GM04504 (cell line): ENCODE measurements around the gene DMKN.
"Not testable (repeated sequence)": the region's sequence is repeated elsewhere in the genome, so short reads cannot be mapped to it uniquely, and the experiment has no call there.

Source experiments
- DNase-seq: peaks from one replicate; pipeline ENCODE4 v3.0.0-alpha.2; 2012; ENCODE audit warnings: low read depth

DMKN gene

DNA sequence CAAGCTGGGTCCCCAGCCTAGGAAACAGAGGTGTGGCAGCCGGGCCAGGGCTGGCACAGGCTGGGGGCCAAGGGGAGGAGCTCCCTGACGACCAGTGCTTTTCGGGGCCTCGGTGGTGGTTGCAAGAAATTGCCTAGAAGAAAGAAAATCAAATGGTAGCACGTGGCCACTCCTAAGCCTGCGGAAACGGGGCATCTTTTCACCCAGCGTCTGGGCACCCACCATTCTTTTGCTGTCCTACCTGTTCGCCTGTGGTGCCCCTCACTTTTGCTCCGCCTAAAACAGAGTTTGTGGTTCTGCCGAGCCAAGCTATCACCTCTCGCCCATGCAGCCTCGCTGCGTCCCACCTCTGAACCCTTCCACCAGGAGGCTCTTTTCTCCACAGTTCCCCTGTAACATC is 16.0 kb downstream of the DMKN start:
- no peak for DNase-seq

DNA sequence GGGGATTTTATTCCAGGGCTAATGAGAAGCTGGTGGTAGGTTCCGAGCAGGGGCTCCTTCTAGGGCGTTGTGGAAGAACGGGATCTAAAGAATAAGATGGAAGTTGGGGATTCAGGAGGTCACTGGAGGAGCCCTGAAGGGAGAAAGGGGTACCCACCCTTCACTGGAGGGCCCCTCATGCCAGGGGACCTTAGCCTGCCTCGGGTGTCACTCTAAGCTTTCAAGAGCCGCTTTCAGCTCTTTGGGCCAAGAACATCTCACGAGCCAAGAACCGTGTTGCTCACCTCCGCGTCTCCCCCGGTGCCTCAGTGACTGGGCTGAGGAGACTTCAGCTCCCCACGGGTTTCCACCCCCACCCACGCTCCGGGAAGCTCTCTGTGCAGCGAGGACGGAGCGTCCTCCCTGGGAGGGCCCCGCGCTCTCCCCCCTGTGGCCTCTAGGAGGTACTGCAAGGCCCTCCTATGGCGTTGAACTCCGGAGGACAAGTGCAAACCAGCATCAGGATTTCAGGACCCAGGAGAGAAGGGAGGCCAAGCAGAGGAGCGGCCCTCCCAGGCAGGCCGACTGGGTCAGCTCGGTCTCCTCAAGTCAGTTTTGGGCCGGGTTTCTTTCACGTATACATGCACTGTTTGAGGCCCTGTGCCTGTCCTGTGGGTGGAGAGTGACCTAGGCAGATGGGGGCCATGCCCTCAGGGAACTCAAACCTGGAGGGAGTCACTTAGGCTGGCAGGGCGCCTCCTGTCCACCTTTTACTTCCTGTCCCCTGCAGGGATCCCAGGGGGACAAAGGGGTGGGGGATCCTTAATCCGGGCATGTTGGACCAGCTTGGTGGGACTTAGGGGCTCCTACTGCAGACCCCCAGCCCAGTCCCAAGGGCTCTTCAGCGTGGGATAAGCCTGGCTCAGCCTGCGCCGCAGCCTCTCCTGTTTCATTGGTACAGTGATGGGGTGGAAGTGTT is 18.1 kb downstream of the DMKN start:
- DNase-seq: no peak

DNA sequence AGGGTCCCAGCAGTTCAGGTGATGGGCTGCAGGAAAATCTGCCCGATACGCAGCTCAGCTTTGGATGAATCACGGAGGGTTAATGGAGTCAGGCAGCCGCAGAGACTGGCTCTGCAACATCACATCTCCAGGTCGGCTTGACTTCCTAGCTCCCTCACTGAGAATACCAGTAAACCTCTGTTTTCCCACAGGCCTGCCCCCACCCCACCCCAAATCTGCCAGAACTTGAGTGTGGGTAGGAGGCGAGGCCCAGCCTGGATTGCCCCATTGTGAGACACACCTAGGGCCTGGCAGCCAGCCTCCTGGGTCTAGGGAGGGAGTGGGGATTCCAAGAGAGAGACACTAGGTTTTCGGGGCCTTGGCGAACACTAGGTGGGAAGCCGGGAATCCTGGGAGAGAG is 19.5 kb downstream of the DMKN start:
- no peak for DNase-seq

DNA sequence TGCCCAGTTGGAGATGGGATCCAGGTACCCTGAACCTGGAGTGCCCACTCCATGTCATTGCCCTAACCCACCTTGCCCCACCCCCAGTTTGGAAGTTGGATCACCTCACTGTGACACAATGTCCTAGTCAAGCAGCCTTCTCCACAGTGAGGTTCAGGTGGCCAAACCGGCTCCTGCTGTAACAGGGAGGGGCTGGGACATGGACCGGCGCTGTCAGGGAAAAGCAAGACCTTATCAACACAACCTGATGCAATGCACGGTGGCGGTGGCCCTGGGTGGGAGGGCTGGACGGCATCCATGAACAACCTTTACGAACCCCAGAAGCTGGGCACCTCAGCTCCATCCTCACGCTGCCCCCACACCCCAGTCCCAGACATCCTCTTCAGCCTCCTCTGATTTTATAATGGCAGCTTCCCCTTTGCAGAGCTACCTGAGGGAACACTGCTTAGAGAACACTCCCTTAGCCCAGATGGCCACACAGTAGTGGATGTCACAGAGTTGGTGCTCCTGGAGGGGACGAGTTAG is 21.6 kb downstream of the DMKN start:
- DNase-seq: no peak

DNA sequence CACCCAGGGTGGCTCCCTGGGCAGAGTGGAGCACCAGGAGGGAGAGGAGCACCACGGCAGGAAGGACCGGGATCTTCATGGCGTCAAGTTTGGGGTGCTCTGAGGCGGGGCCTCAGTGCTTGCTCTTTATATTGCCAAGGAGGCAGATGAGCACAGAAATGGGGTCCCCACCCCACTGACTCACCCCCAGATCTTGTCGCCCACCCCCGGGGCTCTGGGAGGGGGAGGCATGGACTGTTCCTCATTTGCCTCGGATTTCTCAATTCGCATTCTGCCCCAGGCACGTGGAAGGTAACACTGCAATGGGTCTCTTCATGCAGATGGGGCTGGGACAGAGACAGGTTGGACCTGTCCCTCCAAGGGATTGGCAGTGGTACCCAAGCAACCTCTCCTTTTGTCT is 23.1 kb downstream of the DMKN start, which contains the start of gene KRTDAP:
Gene KRTDAP, minus strand, starts transcription at position 101 of the 400 bp plus-strand sequence. Its CDS starts 22 bp downstream, at position 79.
- DNase-seq: no peak

DNA sequence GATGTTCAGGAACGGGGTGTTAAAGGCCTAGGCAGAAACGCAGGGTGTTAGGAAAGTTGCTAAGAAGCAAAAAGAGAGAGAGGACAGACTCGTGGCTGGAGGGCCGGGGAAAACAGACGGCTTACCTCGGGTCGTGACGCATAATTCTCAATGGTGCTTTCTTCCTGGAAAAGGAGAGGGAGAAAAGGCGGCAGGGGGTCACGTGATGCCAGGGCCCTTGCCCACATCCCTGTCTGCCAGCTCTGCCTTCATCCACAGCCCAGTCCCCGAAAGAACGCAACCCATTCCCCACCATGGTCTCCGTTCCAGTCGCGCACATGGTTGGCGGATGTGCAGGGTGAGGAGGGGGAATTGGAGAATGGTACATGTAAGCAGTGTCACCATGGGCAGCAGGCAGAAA is 24.8 kb downstream of the DMKN start:
- no peak for DNase-seq

DNA sequence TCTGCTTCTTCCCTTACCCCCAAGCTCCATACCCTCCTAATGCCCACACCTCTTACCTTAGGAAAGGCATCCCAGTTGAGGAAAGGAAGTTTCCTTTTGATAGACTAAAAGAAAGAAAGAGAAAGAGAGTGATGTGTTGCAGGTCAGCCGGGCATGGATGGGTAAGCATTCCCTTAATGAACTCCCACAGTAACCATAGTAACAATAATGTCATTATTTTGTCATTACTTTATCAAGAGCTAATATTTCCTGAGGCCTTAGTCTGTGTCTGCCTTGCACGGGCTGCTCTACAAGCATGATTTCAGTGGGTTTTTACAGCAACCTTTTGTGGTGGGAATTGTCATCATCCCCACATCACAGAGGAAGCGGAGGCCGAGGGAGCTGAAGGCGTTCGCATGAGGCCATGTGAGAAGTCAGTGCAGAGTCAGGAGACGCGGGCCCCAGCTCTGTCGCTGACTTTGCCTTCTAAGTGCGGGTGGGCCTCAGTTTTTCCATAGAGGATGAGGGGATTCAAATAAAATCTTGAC is 25.7 kb downstream of the DMKN start:
- DNase-seq: no peak

DNA sequence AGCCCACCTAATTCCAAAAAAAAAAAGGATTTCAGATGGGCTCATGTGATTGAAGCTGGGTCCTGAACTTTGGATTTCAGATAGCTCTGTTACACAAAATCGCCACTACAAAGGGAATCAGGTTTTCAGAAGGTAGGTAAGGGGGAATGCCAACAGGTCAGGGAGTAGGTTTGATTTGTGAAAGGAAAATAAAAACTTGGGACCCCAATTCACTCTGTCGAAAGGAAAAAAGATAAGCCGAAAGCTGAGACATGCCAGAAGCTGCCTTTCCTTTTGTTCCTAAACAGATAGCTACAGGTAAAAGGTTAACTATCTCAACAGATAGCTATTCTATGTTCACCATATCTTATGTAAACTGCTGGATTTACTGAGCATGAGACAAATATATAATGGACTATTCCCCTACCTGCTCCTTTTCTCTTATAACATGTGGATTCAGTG is 27.2 kb downstream of the DMKN start:
- no peak for DNase-seq

DNA sequence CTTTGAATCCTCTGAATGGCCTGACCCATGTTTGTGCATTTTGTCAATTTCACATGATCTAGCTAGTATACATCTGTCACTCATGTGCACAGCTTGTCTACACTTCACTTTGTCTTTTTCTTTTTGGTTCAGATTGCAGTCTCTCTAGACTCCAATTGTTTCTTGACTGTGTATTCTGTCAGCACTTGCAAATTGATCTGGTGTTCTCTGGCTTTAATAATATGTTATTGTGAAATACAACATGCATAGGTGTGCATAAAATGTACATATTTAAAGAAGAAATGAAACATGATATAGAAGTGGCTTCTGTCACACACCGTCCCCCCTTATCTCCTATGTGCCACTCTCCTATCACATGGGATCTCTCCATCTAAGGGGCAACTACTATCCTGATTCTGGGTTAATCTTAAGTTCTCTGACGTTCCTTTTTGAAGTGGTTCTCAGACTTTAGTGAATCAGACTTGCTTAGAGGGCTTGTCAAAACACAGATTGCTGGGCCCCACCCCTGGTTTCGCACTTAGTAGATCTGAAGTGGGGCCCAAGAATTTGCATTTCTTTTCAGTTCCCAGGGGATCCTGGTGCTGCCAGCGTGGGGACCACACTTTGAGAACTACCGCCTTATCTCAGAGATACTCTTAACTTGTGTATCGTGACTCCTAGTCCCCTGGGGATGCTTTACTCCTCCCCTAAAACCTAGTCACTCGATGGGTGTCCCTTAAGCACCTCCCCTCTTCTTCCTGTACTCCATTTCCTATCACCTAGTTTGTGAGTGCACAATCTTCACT is 29.0 kb downstream of the DMKN start:
- no peak for DNase-seq

DNA sequence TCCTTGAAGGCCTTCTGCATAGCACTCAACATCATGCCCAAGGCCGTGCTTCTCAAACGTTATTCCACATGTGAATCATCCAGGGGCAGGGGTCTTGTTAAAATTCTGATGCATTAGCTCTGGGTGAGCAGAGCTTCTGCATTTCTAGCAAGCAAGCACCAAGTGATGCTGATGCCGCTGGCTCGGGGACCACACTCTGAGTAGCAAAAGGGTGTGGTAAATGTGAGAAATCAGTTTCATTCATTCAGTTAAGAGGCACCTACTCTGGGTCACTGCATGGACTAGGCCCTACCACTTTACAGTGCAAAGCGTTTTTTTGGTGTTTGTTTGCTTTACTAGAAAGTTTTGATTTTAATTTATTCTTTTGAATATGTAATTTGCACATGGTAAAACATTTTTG is 30.4 kb downstream of the DMKN start:
- DNase-seq: no peak

DNA sequence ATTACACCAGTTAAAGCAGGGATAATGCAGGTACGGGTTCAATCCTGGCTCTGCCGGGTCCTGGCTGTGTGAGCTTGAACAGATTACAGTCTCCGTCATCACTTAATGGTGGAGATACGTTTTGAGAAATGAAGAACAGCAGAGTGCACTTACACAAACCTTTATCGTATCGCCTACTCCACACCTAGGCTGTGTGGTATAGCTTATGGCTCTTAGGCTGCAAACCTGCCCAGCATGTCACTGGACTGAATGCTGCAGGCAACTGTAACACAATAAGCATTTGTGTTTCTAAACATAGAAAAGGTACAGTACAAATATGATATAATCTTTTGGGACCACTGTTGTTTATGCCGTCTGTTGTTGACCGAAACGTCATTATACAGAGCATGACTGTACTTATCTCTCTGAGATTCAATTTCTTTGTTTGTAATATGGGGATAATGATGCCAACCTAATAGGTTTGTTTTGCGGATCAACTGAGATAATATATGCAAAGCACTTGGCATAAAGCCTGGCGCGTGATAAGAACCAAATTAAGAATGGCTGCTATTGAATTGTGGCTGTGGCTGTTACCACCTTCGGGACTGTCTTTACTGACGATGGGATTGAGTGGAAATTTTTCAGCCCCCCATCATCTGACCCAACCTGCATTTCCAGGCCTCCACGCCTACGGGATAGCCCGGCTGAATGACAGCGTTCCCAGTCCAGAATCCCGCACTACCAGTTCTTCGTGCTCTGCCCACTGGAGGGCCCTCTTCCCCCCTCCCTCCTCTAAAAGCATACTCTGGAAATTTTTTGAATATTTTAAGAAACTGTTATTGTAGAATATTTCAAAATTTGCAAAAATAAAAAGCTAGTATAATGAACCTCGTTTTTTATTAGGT is 34.4 kb downstream of the DMKN start:
- no peak for DNase-seq

DNA sequence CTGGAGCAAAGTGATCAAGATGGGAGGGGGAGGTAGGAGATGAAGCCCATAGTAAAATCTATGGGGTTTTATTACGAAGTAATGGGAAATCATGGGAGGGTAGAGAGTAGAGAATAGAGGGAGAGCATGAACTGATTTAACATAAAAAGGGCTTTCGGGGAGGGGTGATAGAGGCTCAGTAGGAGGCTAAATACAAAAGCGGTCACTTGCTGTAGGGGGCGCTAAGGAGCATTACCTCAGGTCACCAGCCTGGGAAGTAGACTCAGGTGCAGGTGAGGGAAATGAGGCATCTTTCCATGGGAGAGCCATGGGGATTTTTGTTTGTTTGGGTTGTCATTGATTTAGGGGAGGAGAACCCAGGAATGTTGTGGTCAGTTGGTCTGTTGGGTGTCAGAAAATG is 37.3 kb downstream of the DMKN start:
- DNase-seq: no peak

DNA sequence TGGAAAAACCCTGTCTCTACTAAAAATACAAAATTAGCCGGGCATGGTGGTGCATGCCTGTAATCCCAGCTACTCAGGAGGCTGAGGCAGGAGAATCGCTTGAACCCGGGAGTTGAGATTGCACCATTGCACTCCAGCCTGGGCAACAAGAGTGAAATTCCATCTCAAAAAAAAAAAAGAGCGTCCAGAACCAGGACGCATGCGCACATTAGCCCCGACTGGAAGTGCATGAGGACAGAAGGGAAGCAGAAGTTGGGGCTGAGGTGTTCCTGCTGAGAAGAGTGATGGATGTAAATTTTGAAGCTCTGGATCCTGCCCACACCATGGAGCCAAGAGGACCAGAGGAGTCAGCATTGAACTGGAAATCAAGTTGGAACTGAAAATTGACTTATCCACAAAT is 38.9 kb downstream of the DMKN start:
- not testable (repeated sequence) for DNase-seq

DNA sequence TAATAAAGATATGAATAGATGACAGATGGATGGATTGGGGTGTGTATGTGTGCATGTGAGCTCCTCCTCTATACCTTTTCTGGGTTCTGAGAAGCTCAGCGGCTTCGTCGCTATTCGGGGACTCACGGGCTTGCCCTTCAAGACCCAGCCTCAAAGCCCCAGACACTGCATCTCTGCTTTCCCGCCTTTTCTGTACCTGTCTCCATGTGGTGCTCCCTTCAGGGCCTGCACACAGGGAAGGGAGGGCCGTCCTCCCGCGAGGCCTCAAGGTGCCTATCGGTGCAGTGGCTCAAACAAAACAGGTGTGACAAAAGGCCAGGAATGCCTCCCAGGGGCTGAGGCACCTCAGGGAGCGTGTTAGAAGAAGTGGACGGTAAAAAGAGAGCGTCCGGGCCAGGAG is 39.3 kb downstream of the DMKN start:
- no peak for DNase-seq

DNA sequence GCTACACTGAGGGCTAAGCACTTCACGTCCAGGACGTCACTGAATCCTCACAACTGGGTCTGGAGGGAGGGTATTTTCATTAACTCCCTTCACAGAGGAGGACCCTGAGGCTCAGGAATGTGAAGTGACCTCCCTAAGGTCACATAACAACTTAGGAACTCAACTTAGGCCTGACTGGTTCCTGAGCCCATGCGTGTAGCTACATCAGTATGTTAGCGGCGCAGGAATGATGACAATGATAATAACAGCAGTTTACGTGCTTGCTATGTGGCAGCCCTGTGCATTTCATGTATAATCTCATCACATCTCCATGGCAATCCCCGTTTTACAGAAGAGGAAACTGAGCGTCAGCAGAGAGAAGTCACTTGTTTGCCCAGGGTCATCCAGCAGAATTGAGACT is 41.5 kb downstream of the DMKN start:
- DNase-seq: no peak

DNA sequence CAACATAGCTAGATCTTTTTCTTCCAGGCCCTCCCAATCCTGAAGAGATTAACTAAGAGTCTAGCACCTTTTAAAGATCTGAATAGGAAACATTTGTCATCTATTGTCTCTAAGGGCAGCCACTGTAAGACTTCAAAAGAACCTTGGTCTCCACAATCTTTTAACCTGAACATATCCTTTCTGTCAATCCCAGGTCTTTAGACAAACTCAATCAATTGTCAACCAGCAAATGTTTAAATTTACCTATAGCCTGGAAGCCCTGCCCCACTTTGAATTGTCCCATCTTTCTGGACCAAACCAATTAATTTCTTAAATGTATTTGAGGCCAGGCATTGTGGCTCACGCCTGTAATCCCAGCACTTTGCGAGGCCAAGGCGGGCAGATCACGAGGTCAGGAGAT is 42.4 kb downstream of the DMKN start:
- not testable (repeated sequence) for DNase-seq

DNA sequence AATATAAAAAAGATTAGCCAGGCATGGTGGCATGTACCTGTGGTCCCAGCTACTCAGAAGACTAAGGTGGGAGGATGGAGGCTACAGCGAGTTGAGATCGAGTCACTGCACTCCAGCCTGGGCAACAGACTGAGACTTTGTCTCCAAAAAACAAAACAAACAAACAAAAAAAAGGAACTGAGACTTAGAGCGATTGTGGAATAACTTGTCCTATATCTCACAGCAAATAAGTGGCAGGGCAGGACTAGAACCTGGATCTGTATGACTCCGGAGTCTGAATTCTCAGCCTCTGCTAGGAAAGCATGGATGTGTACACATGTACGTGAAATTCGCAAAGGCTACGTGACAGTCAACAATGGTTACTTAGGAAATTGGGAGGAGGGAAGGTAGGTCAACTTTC is 43.3 kb downstream of the DMKN start:
- no peak for DNase-seq

DNA sequence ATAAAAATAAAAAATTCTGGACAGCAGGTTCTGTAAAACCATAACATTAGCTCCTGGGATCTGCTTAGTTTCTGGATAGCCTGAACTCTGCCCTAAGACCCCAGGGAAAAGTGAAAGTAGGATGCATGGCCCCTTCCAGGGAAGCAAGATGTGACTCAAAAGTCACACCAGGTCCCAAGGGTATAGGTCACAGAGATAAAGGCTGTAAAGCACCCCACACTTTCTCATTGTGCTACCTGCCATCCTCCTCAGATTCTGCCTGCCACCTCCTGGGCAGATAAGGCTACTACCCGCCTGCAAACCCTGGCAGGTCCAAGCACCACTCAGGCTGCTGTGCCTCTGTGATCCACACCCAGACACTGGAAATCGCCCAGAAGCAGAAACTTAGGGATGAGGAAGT is 44.8 kb downstream of the DMKN start:
- peak; percentile 1 for DNase-seq

DNA sequence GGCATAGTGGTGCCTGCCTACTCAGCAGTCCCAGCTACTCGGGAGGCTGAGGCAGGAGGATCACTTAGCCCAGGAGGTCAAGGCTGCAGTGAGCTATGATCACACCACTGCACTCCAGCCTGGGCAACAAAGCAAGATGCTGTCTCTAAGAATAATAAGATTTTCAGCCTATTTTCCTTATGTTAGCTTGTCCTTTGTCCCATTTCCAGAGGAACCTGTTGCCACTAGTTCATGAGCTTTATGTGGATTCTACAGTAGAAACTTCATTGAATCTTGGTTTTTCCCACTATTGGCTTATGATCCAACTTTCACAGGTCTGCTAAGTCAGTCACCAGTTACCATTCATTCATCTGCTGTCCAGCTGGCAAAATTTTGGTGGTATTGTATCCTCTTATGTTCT is 47.2 kb downstream of the DMKN start:
- no peak for DNase-seq

DNA sequence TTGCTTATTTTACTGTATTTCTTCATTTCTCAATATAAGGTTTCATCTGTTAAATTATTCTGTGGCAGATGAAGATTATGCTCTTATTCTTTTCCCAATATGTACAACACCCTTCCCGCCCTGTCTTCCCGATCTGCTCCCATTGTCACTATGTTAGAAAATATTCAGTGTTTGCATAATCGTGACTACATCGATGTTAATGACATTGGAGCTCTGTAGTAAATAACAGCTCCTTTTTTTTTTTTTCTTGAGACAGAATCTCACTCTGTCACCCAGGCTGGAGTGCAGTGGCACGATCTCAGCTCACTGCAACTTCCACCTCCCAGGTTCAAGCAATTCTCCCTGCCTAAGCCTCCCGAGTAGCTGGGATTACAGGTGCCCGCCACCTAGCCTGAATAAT is 50.5 kb downstream of the DMKN start:
- DNase-seq: not testable (repeated sequence)

DNA sequence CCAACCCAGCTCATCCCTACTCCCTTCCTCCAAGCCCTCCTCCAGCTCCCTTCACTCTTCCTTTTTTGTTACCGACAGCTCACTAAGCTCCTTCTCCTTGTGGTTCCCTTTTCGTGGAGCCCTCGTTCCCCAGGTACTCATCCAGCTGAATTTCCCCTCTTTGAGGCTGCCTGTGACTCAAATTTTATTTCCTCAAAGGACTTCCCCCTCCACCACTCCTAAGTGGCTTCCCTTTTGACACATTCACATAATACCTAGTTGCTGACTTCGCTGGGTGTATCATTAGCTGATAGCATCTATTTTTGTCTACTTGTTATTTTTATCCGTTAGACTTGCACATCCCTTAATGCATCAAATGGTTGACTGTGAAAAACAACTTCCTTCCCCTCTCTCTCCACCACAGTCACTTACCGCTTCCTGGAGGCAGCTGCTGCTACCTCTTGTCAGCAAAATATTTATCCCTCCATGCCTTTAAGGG is 50.9 kb downstream of the DMKN start:
- DNase-seq: no peak
